Urothelium cell line (cell line): ENCODE results near the gene MFSD1.

Source experiments
- DNase-seq: peaks from one replicate; pipeline ENCODE4 v3.0.0; 2011; ENCODE audit warnings: low spot score, mixed read lengths
- FAIRE-seq: peaks from 2 replicates; lab custom pipeline; 2011; peaks lifted over from hg19 to GRCh38; lab: Jason Lieb, UNC

MFSD1 gene

GRCh38 chr3:158863247-158863646 lies 61.4 kb downstream of the MFSD1 start:
- DNase-seq (no peak), FAIRE-seq (no peak)

GRCh38 chr3:158864492-158864891 lies 62.6 kb downstream of the MFSD1 start:
- DNase-seq, result no peak
- FAIRE-seq, result no peak

GRCh38 chr3:158875700-158876099 lies 73.8 kb downstream of the MFSD1 start:
- FAIRE-seq, result no peak
- DNase-seq, result no peak
